IMR-90 (cell line): ENCODE measurements around the gene SLC35B2.

ENCODE experiments used
- CTCF ChIP-seq: conservative IDR thresholded peaks from 2 replicates; pipeline ENCODE4 v1.5.1; 2012; ENCODE audit warnings: mild to moderate bottlenecking, low read depth, low read length, improper control_type of control experiment
- RAD21 ChIP-seq: IDR thresholded peaks from 2 replicates; pipeline ENCODE4 v1.6.1; 2012; ENCODE audit warnings: low read length, improper control_type of control experiment

- no peak for TF ChIP-seq CTCF
- TF ChIP-seq RAD21, result no peak
Measured at GRCh38 chr6:44284867-44285266, 27.5 kb upstream of the SLC35B2 start.
